AG10803 (cell line): ENCODE measurements around the gene FAM240A.

Source experiments
- DNase-seq: peaks from one replicate; pipeline ENCODE4 v3.0.0; 2010; ENCODE audit warnings: low read depth
- H3K4me3 ChIP-seq: 2 replicates; pipeline ENCODE4 v1.5.1; 2011; ENCODE audit warnings: mild to moderate bottlenecking, low read length, control low read depth
- CTCF ChIP-seq: conservative IDR thresholded peaks from 2 replicates; pipeline ENCODE4 v1.5.1; 2011; ENCODE audit warnings: mild to moderate bottlenecking, low read length, control low read depth, inconsistent platforms

Gene FAM240A

DNA sequence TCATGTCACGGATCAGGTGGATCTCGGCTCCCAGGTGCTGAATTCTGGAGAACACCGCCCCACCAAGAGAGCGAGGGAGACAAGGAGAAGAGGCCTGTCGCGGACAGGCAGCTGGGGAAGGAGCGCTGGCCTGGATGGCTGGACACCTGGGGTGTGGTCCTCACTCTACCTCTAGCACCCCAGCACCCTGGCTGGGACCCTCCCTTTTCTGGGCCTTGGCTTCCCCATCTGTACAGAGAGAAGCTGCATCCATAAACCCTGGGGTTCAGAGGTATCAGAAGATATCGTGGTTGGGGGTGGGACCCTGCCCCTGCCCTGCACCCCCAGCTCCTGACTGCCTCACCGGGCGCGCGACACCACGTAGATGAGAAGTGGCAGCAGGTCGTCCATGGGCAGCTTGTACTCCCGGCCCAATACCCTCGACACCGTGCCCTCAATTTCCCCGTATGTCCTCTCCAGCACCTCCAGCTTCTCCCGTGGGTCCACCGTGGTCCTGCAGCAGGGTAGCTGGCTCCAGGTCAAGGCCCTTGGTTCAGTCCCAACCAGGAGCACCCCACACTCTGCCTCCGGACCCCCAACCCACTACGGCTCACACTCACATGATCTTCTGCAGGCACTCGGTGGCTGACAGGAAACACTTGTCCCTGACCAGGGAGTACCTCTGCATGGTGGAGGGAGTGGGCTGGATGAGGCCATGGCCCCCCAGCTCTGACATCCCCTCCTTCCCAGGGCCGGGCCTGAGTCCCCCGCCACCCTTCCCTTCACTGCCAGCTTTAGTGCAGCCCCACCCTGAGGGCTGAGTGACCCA, 59.4 kb downstream of the FAM240A start:
- TF ChIP-seq CTCF, result no peak
- no peak overlapping the region for H3K4me3 ChIP-seq
- DNase-seq, result no peak

GRCh38 chr3:46672349-46672695, 60.0 kb downstream of the FAM240A start:
- TF ChIP-seq CTCF, result no peak
- no peak overlapping the region for H3K4me3 ChIP-seq
- no peak for DNase-seq

- DNase-seq, result no peak
- TF ChIP-seq CTCF, result no peak
- no peak overlapping the region for H3K4me3 ChIP-seq
These were observed 61.1 kb downstream of the FAM240A start for GRCh38 chr3:46673151-46674030.

- TF ChIP-seq CTCF, result peak; percentile 29
- no peak overlapping the region for H3K4me3 ChIP-seq
- no peak for DNase-seq
These were observed 61.9 kb downstream of the FAM240A start for GRCh38 chr3:46674031-46674845.

DNA sequence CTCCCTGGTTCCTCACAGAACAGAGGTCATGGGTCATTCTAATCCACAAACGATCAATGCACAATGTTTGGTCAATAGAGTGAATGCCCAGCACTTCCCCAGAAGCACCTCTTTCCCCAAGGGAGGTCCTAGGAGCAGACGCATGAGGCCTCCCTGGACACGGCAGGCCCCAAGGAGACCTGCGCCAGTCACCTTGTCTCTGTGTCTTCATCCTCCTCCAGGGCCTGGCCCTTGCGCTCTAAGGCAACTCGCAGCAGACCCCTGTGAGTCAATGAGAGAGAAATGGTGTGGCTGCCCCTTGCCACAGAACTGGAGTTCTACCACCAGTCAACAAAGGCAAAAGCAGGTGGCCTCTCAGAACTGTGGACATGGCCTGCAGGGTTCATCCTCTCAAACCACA, 63.1 kb downstream of the FAM240A start:
- DNase-seq, result no peak
- H3K4me3 ChIP-seq, result no peak overlapping the region

More for the DNA sequence above, 63.1 kb downstream of the FAM240A start:
- no peak for TF ChIP-seq CTCF
